ENCODE results near the gene ARMC5.
"Not testable (repeated sequence)": the region's sequence is repeated elsewhere in the genome, so short reads cannot be mapped to it uniquely, and the experiment has no call there.

The ARMC5 gene

GRCh38 chr16:31480851-31481536, 21.7 kb downstream of the ARMC5 start:
- DNase-seq, result no peak

- no peak for DNase-seq
Observed at GRCh38 chr16:31483081-31483480, 23.8 kb downstream of the ARMC5 start, which contains the start of gene SLC5A2. TSS of gene SLC5A2 (plus strand) at chr16:31483123. CDS start at chr16:31483137, 14 bp downstream.

GRCh38 chr16:31484048-31484447, 24.7 kb downstream of the ARMC5 start:
- DNase-seq, result not testable (repeated sequence)

GRCh38 chr16:31484491-31485171, 25.3 kb downstream of the ARMC5 start:
- DNase-seq, result no peak

- DNase-seq, result no peak
Observed at GRCh38 chr16:31485571-31485970, 26.3 kb downstream of the ARMC5 start.

- no peak for DNase-seq
Observed at GRCh38 chr16:31486045-31486444, 26.7 kb downstream of the ARMC5 start.

GRCh38 chr16:31487071-31487719, 27.9 kb downstream of the ARMC5 start:
- no peak for DNase-seq

- DNase-seq, result no peak
Observed at GRCh38 chr16:31487720-31488467, 28.6 kb downstream of the ARMC5 start.

GRCh38 chr16:31488468-31489297, 29.4 kb downstream of the ARMC5 start:
- DNase-seq, result no peak

- no peak for DNase-seq
Observed at GRCh38 chr16:31489298-31489564, 29.9 kb downstream of the ARMC5 start.

GRCh38 chr16:31489616-31490584, 30.6 kb downstream of the ARMC5 start:
- no peak for DNase-seq

- no peak for DNase-seq
Observed at GRCh38 chr16:31491778-31492418, 32.6 kb downstream of the ARMC5 start.

- no peak for DNase-seq
Observed at GRCh38 chr16:31493506-31494125, 34.3 kb downstream of the ARMC5 start.

GRCh38 chr16:31496670-31497069, 37.4 kb downstream of the ARMC5 start:
- DNase-seq, result no peak

GRCh38 chr16:31498493-31498892, 39.2 kb downstream of the ARMC5 start:
- no peak for DNase-seq

- DNase-seq, result no peak
Observed at GRCh38 chr16:31499928-31500327, 40.6 kb downstream of the ARMC5 start.

GRCh38 chr16:31501226-31501965, 42.1 kb downstream of the ARMC5 start:
- no peak for DNase-seq

GRCh38 chr16:31501966-31502348, 42.7 kb downstream of the ARMC5 start:
- DNase-seq, result no peak

- no peak for DNase-seq
Observed at GRCh38 chr16:31502981-31503380, 43.7 kb downstream of the ARMC5 start.

- DNase-seq, result not testable (repeated sequence)
Observed at GRCh38 chr16:31503555-31503954, 44.3 kb downstream of the ARMC5 start.

All from SIG-M5 (cell line).